OCI-LY1 (cell line): ENCODE measurements around the gene KANK3.

ENCODE experiments used
- CTCF ChIP-seq: fragments of 200-600 bp; sonication (generic), shearing (Covaris generic); IDR thresholded peaks from 2 replicates; pipeline ENCODE4 v1.5.1; 2017; ENCODE audit warnings: mild to moderate bottlenecking, antibody characterized with exemption, low read length, moderate library complexity, mixed read lengths
- EZH2 ChIP-seq: fragments of 200-600 bp; sonication (generic), shearing (Covaris generic); IDR thresholded peaks from 2 replicates; pipeline ENCODE4 v1.8.0; 2017; ENCODE audit warnings: borderline replicate concordance, mixed run types, mild to moderate bottlenecking, antibody characterized with exemption, low read length, moderate library complexity, mixed read lengths

GRCh38 chr19:8373867-8374813 is 31.1 kb upstream of the KANK3 start:
- no peak for TF ChIP-seq EZH2
- TF ChIP-seq CTCF = no peak; the same call in 1 of the 2 replicates
